Measurements from ENCODE around the gene LIFR.

- TF ChIP-seq CTCF (IDR thresholded peaks at IDR 0.05; ENCODE audit: poor library complexity, severe bottlenecking) (no peak), POLR2AphosphoS5 (IDR thresholded peaks at IDR 0.05) (no peak), EZH2 (IDR thresholded peaks at IDR 0.05; ENCODE audit: borderline replicate concordance, insufficient read depth, low read length, poor library complexity, severe bottlenecking) (no peak), MXI1 (conservative IDR thresholded peaks at IDR 0.05; ENCODE audit: poor library complexity, severe bottlenecking) (no peak), EP300 (conservative IDR thresholded peaks at IDR 0.05; ENCODE audit: poor library complexity, severe bottlenecking) (no peak), REST (IDR thresholded peaks at IDR 0.05; ENCODE audit: borderline replicate concordance) (no peak), SMC3 (conservative IDR thresholded peaks at IDR 0.05; ENCODE audit: poor library complexity) (no peak), TAF1 (IDR thresholded peaks at IDR 0.05; ENCODE audit: low read depth) (no peak), RAD21 (conservative IDR thresholded peaks at IDR 0.05) (no peak)
These were observed 863 bp upstream of the LIFR start for GRCh38 chr5:38557308-38557710.

Data from neural cell (in vitro differentiated cells).